SU-DHL-6 (cell line): ENCODE data around the gene TRPM1.

ENCODE experiments used
- H2AFZ ChIP-seq: fragments of 200-600 bp; sonication (generic); 2 replicates; pipeline ENCODE4 v1.6.1; 2014; ENCODE audit warnings: low read depth, mild to moderate bottlenecking, moderate library complexity, mixed read lengths, antibody characterized with exemption, low read length; ENCODE audit not compliant: severe bottlenecking
- H3F3A ChIP-seq: fragments of 200-600 bp; shearing (Covaris generic); 2 replicates; pipeline ENCODE4 v1.6.0; 2016; ENCODE audit warnings: antibody characterized with exemption, mild to moderate bottlenecking; ENCODE audit not compliant: insufficient read depth
- H3K27ac ChIP-seq: fragments of 200-600 bp; sonication (generic); 2 replicates; pipeline ENCODE4 v1.5.1; 2016; ENCODE audit warnings: low read depth, mild to moderate bottlenecking, low read length, moderate library complexity, mixed read lengths
- H3K27me3 ChIP-seq: fragments of 200-600 bp; sonication (generic), shearing (Covaris generic); 2 replicates; pipeline ENCODE4 v1.6.0; 2014; ENCODE audit warnings: mild to moderate bottlenecking, low read length
- H3K36me3 ChIP-seq: fragments of 200-600 bp; sonication (generic); 2 replicates; pipeline ENCODE4 v1.6.1; 2014; ENCODE audit warnings: mild to moderate bottlenecking, low read length, mixed read lengths
- H3K4me2 ChIP-seq: fragments of 300-600, 200-600 bp; shearing (Covaris generic), sonication (generic); 2 replicates; pipeline ENCODE4 v1.6.0; 2014; ENCODE audit warnings: low read length, low read depth, mild to moderate bottlenecking; ENCODE audit not compliant: poor library complexity, severe bottlenecking
- H3K4me3 ChIP-seq: fragments of 200-600 bp; sonication (generic); 2 replicates; pipeline ENCODE4 v1.5.1; 2014; ENCODE audit warnings: antibody characterized with exemption, low read length, mild to moderate bottlenecking, mixed read lengths; ENCODE audit not compliant: insufficient read depth, poor library complexity, severe bottlenecking
- H3K79me2 ChIP-seq: fragments of 200-600 bp; sonication (generic); 2 replicates; pipeline ENCODE4 v1.6.1; 2014; ENCODE audit warnings: mild to moderate bottlenecking, low read length, moderate library complexity; ENCODE audit not compliant: insufficient read depth
- H3K9ac ChIP-seq: fragments of 200-600 bp; sonication (generic); 2 replicates; pipeline ENCODE4 v1.7.0; 2014; ENCODE audit warnings: mild to moderate bottlenecking, low read length
- H3K9me2 ChIP-seq: fragments of 200-600 bp; sonication (generic); replicated peaks from 2 replicates; pipeline ENCODE4 v1.6.1; 2014; ENCODE audit warnings: low read length; ENCODE audit not compliant: insufficient read depth
- H3K9me3 ChIP-seq: fragments of 200-600 bp; sonication (generic); 2 replicates; pipeline ENCODE4 v1.6.1; 2014; ENCODE audit warnings: low read length, mixed read lengths; ENCODE audit not compliant: insufficient read depth
- H4K20me1 ChIP-seq: fragments of 200-600 bp; sonication (generic); 2 replicates; pipeline ENCODE4 v1.6.1; 2014; ENCODE audit warnings: low read depth, mild to moderate bottlenecking, antibody characterized with exemption, low read length, moderate library complexity, mixed read lengths
- CTCF ChIP-seq: fragments of 200-600 bp; sonication (generic); IDR thresholded peaks from one replicate; pipeline ENCODE4 v1.5.1; 2017; ENCODE audit warnings: antibody characterized with exemption, mild to moderate bottlenecking, low read length, moderate library complexity; ENCODE audit not compliant: insufficient read depth, poor library complexity, severe bottlenecking
- EZH2phosphoT487 ChIP-seq: fragments of 200-600 bp; sonication (generic), shearing (Covaris generic); conservative IDR thresholded peaks from 2 replicates; pipeline ENCODE4 v1.6.1; 2018; ENCODE audit warnings: mild to moderate bottlenecking, antibody characterized with exemption, low read length, moderate library complexity, mixed read lengths

TRPM1 gene

DNA sequence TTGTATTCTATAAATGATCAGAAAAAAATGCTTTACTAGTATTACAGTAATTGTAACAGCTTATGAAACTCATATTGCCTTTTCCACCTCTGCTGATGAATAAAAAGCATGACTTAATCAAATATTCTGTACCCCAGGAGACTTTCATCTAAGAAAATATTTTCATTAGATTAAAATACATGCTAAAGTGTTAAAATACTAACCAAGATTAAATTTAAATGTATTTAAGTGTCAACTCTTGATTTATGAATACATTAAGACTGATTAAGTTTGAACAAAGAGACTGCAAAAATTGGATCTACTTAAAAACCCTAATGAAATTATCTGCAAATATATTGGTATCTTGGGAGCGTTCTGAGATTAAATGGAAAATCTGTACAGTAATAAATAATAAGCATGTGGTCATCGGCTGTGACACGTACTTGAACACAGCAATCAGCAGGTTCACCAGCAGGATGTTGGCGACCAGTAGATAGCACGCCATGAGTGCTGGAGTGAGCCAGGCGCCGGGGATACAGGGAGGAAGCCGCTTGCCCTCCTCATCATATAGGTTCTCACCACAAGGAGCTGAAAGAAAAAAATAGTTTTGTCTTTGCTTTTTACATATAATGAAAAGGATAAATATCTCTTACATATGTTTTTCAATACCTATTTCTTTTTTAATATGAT lies 73.5 kb downstream of the TRPM1 start:
- Histone ChIP-seq H3K36me3 (no peaks in the 10 kb centered on the region), H2AFZ (no peak overlapping the region), H3K27ac (no peak overlapping the region), H3K9ac (no peak overlapping the region), H3K27me3 (no peaks in the 10 kb centered on the region), H3K9me3 (no peaks in the 10 kb centered on the region), H3F3A (no peaks in the 10 kb centered on the region), H3K9me2 (no peaks in the 10 kb centered on the region), H3K4me2 (no peak overlapping the region), H4K20me1 (no peaks in the 10 kb centered on the region), H3K4me3 (no peak overlapping the region), H3K79me2 (no peaks in the 10 kb centered on the region)
- TF ChIP-seq CTCF (no peak), EZH2phosphoT487 (no peak)

DNA sequence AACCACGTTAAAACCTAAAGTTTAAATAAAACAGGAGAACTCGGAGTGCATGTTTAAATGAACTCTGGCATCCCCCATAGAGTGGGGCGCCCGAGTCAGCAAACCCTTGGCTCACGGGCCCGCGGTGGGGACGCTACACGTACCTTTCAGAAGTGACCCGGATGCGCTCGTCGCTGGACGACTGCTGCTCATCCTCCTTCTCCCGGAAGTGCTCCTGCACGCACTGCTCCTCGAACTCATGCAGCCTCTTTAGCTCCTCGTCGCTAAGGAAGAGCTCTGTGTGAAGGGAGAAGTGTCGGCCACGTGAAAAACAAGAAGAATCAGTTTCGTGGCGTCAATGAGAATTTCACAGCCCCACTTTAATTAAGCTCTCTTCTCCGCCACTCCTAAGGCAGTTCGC lies 75.5 kb downstream of the TRPM1 start:
- Histone ChIP-seq H2AFZ (no peak overlapping the region), H3K9ac (no peak overlapping the region), H3K79me2 (no peaks in the 10 kb centered on the region)

GRCh38 chr15:31024979-31025378 lies 76.5 kb downstream of the TRPM1 start:
- TF ChIP-seq CTCF (no peak), EZH2phosphoT487 (no peak)

More for the DNA sequence above, 75.5 kb downstream of the TRPM1 start:
- Histone ChIP-seq H3K4me2 (no peak overlapping the region), H3K27me3 (no peaks in the 10 kb centered on the region), H3K36me3 (no peaks in the 10 kb centered on the region), H3K4me3 (no peak overlapping the region), H3K9me2 (no peaks in the 10 kb centered on the region), H3F3A (no peaks in the 10 kb centered on the region), H3K27ac (no peak overlapping the region), H3K9me3 (no peaks in the 10 kb centered on the region), H4K20me1 (no peaks in the 10 kb centered on the region)
- TF ChIP-seq CTCF (no peak), EZH2phosphoT487 (no peak)

More at GRCh38 chr15:31024979-31025378, 76.5 kb downstream of the TRPM1 start:
- no peak overlapping the region for H3K4me3 ChIP-seq
- no peak overlapping the region for H3K4me2 ChIP-seq
- no peaks in the 10 kb centered on the region for H3F3A ChIP-seq
- H3K27ac ChIP-seq, result no peak overlapping the region
- H3K9me2 ChIP-seq, result no peaks in the 10 kb centered on the region
- H4K20me1 ChIP-seq, result no peaks in the 10 kb centered on the region
- H3K9me3 ChIP-seq, result no peaks in the 10 kb centered on the region
- no peaks in the 10 kb centered on the region for H3K79me2 ChIP-seq
- no peak overlapping the region for H3K9ac ChIP-seq
- H3K36me3 ChIP-seq, result no peaks in the 10 kb centered on the region
- no peak overlapping the region for H2AFZ ChIP-seq
- no peaks in the 10 kb centered on the region for H3K27me3 ChIP-seq
